Muscle of back (tissue), 13 donors: ENCODE data around the gene PGA4. TPM values are rescaled to one million over a fixed set of nuclear protein-coding genes. Genes with fewer than 3 reads are reported as not detected.
A peak's percentile ranks its signal among the peaks of the same experiment; 100 is the strongest.
"Not testable (repeated sequence)": the region's sequence is repeated elsewhere in the genome, so short reads cannot be mapped to it uniquely, and the experiment has no call there.

Experiments
- DNase-seq, 3 donors: peaks; one replicate each; pipeline versions ENCODE4 v3.0.0 to v3.0.0-alpha.2; 2013
- long read RNA-seq, 9 donors: transcript quantifications; one replicate each; lab custom pipeline, GENCODE V29; 2026
- polyA plus RNA-seq, 10 donors: library from polyadenylated mRNA; unstranded; fragments of 120-200 nt; gene quantifications; one replicate each; pipeline ENCODE4 v1.2.1, GENCODE V29; 2013; ENCODE audit not compliant: insufficient read length in 10 of 10

The PGA4 gene
- polyA plus RNA-seq = 1 to 10 TPM in 5 of 10 donors, under 1 TPM in 5; 0.32 to 3.3 (median 1.1) TPM
- long read RNA-seq, donor 1 = 0 reads
- long read RNA-seq, donor 2 = 0 reads
- long read RNA-seq, donor 3 = 0 reads
- long read RNA-seq, donor 4 = 0 reads
- long read RNA-seq, donor 5 = 0 reads
- long read RNA-seq, donor 6, partial matches to known transcripts = 0 of 1 reads
- long read RNA-seq, donor 6, other reads (novel, unspliced or antisense) = 0 of 1 reads
- long read RNA-seq, donor 7 = 0 reads
- long read RNA-seq, donor 8 = 0 reads
- long read RNA-seq, donor 9 = 0 reads

DNA sequence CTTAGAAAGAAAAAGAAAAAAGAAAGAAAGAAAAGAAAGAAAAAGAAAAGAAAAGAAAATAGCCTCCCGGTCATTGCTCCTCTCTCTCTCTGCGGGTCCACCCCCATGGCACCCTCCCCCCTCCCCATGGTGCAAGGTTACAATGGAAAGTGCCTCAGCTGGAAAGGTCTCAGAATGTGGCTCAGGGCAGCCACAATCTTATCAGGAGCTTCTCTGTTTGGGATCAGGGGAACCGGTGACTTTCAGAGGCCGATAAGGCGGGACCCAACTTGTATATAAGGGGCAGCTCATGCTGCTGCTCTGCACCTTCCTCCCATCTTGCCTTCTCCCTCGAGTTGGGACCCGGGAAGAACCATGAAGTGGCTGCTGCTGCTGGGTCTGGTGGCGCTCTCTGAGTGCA lies at the start of gene PGA4:
PGA4 (plus strand) TSS at position 301 of the 400 bp plus-strand sequence; CDS start at position 355, 54 bp downstream.
- not testable (repeated sequence) for DNase-seq

DNA sequence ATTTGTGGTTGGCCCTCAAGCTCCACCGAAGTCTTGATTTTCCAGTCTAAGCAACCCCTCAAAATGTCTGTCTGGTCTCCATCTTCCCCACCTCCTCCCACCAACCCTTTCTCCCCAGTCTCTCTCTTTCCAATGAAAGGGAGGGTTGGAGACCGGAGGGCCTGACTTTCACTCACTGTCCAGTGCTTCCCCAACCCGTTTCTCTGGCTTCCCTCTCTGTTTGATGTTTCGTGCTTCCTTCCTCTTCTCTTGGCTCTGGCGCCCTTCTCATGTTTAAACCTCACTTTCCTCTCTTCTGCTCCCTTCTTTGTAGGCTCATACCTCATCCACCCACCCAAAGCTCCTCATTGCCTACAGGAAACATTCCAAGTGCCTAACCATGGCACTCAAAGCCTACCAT lies 49.8 kb upstream of the PGA4 start:
- DNase-seq = no peak

DNA sequence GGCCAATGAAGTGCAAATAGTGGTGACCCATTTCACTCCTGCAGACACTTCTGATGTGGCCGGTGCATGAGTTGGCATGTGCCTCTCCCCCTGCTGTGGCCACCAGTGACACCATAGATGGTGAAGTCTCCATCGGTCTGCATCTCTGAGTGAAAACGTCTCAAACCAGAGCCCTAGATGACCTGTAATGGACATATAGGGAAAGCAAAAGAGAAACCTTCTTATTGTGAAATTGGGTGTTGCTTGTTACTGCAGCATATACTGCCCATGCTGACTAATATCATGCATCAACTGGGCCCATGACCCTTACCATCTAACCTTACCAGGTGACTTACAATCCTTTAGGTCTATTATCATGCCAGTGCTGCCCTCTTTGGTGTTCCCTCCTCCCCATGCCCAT lies 49.3 kb upstream of the PGA4 start:
- no peak for DNase-seq

DNA sequence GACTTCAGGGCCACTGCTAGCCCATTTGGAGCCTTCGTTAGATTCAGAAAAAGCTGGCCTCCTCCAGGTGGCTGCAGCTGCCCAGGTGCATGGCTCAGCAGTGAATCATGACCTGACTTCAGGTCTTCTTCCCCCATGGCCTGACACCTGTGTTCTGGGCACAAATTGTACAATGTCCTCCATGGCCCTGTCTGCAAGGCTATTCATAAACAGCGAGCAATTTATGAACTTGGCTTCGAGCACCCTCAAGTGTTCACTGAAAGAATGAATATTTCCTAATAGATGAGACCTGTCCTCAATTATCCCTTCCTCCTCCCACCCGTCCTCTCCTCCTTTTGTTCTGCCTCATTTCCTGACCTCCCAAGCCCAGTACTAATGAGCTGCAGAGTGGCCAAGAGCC lies 48.7 kb upstream of the PGA4 start:
- no peak for DNase-seq

DNA sequence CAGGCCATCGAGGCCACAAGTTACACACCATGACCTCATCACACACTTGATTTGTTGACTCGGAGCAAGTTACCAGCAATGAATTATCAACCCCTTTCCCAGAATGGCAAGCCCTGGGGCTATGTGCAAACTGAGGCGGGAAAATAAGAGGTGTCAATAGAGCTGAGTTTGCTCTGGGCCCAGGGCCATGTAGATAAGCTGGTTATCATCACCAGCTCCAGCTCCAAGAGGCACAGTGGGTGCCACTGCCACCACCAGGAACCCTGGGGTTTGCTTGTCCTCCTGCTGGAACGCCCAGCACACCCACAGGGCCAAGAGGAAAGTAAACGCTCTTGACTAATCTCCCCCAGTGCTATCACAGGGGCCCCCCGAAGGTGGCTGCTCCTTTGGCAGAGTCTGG lies 47.9 kb upstream of the PGA4 start:
- no peak for DNase-seq

DNA sequence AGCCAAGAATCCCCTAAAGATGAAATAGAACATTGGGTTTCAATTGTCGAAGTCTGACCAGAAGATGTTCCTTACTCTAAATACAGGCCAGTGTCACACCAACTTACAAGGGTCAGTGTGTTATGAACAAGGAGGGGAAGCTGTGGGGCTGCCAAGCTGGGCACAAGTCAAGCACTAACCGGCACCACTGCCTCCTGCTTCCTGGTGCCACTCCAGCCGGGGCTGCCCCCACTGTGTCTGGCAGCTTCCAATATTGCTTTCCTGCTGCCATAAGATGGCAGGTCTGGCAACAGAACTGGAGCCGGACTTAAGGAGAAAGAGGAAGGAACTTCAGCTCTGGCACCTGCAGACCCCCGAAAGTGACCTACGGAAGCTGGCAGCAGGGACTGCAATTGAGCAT lies 47.2 kb upstream of the PGA4 start:
- DNase-seq = no peak

DNA sequence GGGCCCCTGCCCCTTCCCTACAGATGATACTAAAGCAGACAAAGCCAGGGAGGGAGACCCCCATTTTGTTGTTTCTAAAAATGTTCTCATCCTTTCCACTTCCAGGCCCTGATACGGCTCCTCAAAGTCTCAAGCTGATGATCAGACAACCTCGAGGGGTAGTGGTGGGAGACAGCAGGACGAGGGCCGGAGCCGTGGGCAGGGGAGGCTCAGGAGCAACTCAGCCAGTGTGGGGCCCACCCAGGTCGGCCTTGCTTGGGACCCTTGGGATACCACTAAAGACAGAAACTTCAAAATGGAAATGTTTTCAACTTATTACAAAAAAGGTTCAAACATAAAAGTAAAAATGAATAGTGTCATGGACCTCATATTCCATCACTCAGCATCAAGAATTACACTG lies 45.7 kb upstream of the PGA4 start:
- DNase-seq = no peak

DNA sequence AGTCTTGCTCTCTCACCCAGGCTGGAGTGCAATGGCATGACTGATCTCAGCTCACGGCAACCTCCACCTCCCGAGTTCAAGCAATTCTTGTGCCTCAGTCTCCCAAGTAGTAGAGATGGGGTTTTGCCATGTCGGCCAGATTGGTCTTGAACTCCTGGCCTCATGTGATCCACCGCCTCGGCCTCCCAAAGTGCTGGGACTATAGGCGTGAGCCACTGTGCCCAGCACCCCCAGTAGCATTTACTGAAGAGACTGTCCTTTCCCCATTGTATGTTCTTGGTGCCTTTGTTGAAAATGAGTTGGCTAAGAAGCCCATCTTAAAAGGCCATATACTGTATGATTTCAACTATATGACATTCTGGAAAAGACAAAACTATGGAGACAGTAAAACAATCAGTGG lies 41.9 kb upstream of the PGA4 start:
- DNase-seq = not testable (repeated sequence)

DNA sequence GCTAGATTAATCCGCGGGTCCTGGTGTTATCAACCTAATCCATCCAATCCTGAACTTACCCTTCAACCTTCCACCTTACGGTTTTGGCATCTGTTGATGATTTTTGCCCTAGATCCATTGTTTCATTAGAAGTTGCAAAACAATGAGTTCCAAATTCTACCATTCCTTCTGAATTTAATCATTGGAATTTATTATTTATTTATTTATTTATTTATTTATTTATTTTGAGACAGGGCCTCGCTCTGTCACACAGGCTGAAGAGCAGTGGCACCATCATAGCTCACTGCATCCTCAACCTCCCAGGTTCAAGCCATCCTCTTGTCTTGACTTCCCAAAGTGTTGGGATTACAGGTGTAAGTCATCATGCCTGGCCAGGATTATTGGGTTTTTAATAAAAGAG lies 40.7 kb upstream of the PGA4 start:
- DNase-seq = no peak

DNA sequence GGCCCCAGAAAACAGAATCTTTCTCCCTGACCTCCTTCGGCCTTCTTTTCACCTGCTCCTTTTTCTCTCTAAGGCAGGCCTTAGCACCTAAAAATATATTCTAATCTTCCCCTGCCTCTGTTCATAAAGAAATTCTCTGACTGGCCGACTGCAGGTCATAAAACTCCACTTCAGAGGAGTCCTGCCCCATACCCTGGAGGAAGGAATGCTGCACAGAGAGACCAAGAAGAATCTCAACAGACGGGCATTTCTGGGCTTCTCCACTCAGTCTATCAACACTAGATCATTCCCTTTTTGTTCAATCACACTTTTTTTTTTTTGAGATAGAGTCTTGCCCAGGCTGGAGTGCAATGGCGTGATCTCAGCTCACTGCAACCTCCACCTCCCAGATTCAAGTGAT lies 38.5 kb upstream of the PGA4 start:
- no peak for DNase-seq

DNA sequence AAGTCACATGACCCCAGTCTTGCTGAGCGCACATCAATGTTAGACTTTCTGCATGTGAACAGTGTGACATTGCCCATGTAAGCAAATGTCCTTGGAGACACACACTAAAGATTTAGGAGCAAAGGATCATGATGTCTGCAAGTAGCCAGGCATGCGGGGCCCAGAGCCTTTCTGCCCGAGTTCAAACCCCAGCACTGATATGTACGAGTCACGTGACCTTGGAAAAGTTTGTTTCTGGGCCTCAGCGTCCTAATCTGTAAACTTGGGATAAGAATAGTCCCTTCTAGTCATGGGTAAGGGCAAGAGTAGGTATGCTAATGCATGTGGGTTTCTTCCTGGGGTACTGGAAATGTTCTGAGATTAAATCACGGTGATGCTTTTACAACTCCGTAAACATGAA lies 35.6 kb upstream of the PGA4 start:
- no peak for DNase-seq

DNA sequence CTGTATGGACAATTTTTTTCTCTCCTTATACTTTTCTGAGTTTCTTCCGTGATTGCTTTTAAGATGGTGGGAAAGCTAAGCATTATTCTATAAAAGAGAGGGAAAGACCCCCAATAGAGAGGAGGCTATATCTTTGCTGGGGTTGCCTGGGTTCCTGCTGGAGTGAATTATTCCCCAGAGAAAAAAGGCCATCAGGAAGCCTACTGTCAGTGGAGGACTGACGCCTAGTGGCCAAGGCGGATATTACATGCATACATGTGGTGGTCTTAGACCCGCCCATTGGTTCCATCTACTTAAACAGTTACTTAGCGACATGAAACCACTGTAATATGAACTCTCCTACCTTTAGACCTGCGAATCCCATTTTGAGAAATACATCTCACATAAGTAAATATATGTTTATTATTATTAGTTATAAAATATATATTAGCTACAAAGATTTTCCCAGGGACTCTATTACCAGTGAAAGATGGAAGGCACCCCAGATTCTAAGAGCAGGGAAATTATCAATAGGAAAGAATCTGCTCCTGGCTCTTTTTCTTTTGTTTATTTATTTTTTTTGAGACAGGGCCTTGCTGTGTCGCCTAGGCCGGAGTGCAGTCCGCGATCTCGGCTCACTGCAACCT lies 34.5 kb upstream of the PGA4 start:
- peak; percentile 62 to 83 (median 77) for DNase-seq

DNA sequence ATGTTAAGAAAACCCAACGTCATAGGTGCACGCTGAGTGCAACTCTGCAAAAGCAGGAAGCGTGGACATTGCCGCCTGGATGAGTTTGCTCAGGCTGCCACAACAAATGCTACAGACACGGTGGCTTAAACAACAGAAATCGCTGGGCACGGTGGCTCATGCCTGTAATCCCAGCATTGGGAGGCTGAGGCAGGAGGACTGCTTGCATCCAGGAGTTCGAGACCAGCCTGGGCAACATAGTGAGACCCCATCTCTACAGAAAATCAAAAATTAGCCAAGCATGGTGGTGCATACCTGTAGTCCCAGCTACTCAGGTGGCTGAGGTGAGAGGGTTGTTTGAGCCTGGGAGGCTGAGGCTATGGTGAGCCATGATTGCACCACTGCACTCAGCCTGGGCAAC lies 32.2 kb upstream of the PGA4 start:
- no peak for DNase-seq

DNA sequence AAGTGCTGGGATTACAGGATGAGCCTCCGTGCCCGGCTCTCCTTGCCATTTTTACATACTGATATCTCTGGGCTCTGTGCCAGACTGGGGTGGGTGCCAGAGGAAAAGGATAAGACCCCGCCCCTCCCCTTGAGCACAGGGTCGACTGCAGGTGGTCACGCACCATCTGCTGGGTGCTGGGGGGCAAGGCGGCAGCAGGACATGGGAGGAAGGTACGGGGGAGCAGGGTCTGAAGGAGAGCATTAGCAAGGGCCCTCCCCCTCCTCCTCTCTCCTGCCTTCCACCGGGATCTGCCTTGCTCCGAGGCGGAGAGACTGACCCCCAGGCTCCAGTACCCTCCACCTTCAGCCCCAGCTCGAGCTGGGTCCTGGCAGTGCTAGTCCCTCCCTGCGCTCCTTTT lies 28.6 kb upstream of the PGA4 start:
- DNase-seq = no peak

DNA sequence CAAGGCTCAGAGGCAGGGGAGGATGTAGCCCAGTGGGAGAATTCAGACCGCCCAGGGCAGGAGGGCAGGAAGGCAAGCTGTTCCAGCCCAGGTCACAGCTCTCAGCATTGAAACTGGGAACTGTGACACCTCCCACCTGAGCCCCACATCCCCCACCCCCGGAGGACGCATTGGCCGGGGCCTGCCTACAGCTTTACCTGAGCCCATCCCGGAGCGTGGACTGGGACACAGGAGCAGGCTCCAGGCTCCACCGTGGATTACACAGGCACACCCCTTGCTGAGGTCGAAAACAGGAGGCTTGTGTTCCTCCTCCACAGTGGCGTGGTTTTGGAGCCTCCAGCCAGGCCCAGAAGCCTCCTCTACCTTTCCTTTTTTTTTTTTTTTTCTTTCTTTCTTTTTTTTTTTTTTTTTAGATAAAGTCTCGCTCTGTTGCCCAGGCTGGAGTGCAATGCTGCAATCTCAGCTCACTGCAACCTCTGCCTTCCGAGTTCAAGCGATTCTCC lies 27.9 kb upstream of the PGA4 start:
- DNase-seq = no peak

DNA sequence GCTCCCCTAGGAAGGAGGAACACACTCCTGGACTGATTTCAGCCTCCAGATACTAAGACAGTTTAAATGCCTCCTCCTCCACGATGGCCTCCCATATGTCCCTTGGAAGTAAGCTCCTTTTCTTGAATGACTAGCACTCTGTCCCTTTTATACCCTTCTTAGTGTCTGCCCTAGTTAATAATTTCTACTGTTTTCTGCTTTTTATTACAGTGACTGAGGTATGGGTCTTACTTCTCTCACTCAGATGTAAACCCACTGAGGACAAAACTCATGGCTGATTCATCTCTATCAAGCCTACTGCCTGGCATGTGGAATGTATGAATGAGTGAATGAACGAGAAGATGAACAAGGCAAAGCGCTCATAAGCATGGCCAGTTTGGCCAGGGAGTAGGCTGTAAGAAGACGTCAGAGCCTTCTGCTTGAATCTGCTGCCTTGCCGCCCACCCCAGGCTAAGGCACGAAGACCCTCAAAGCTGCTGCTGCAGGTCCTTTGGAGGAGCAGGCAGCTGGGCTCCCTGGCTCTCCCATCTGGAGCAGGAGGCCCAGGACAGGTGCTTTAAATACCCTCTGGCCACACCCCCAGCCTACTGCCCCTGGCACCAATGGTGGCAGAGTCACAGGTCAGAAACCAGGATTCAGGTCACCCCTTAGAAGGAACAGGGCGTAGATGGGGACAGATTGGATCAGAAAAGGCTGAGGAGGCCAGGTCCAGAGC lies 27.0 kb upstream of the PGA4 start:
- no peak for DNase-seq

DNA sequence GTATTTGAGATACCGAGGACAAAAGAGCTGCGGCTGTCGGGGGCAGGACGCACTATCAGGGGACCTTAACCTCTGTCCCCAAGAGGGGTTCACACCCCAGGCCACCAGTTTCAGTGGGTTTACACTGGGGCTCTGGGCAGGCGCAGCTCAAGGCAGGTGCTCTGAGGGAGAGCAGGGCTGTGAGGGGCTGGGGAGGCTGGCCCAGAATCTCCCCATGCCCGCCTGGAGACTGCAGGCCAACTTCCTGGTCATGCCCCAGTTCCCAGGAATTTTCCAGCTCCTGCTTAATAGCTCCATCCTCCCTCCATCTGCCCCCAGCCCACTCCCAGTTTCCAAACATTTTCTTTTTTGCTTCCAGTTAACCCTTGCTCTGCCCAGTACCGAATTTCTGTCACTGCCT lies 26.4 kb upstream of the PGA4 start:
- DNase-seq = no peak

DNA sequence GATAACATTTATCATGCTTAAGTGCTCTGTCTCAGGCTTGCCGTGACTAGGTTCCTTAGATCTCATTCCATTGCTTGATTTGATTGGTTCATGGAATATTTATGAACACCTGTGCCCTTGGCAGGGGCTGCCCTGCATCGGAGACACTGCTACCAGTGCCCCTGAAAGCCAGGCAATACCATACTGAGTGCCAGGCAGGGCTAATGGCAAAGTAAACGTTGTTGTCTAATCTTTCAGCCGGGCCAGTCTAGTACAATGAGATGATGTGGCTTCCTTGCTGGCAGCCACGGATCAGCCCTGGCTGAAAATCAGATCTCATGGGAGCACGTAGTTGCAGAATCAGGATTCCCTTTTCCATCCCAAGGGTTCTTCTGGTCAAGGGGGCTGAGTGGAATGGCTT lies 23.8 kb upstream of the PGA4 start:
- no peak for DNase-seq

DNA sequence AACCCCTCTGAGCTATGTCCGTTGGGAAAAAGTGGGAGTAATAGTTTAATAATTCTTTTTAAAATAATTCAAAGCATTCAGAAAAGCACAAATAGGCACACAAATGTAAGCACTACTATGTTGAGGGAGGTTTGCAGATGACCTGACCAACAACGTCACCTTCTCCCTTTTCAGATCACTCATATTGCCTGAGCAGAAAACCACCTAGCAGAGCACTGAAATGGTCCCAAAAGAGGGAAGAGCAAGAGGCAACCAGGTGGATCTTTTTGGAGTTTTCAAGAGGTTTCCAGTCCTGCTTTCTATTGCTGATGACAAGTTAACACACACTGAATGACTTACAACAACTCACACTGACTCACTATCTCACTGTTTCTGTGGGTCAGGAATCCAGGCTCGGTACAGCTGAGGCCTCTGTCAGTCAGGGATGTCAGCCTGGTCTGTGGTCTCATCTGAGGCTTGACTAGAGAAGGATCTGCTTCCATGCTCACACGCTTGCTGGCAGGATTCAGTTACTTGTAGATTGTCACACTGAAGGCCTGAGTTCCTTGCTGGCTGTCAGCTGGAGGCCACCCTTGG lies 23.1 kb upstream of the PGA4 start:
- DNase-seq = no peak

DNA sequence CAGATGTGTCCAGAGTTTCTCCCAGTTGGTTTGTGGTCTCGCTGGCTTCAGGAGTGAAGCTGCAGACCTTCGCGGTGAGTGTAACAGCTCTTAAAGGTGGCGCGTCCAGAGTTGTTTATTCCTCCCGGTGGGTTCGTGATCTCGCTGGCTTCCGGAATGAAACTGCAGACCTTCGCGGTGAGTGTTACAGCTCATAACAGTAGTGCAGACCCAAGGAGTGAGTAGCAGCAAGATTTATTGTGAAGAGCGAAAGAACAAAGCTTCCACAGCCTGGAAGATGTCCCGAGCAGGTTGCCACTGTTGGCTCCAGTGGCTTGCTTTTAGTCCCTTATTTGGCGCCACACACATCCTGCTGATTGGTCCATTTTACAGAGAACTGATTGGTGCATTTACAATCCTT lies 20.7 kb upstream of the PGA4 start:
- DNase-seq = no peak

DNA sequence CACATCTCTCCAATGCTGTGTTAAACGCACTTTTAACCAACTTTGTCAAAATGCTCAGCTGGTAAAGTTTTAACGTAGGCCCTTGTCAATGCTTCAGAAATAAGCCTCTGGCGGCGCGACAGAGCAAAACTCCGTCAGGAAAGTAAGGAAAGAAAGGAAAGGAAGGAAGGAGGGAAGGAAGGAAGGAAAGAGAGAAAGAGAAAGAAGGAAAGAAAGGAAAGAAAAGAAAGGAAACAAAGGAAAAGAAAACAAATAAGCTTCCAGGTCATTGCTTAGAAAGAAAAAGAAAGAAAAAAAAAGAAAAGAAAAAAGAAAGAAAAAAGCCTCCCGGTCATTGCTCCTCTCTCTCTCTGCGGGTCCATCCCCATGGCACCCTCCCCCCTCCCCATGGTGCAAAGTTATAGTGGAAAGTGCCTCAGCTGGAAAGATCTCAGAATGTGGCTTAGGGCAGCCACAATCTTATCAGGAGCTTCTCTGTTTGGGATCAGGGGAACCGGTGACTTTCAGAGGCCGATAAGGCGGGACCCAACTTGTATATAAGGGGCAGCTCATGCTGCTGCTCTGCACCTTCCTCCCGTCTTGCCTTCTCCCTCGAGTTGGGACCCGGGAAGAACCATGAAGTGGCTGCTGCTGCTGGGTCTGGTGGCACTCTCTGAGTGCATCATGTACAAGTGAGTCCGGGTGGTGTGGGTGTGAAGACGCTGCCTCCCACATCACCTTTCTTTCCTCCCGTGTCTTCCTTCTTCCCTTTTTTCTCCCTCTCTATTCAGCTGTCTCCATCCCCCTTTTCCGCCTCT lies 19.0 kb upstream of the PGA4 start, which contains the start of gene PGA3:
PGA3 (plus strand) TSS at position 566 of the 797 bp plus-strand sequence; CDS start at position 616, 50 bp downstream.
- not testable (repeated sequence) for DNase-seq

DNA sequence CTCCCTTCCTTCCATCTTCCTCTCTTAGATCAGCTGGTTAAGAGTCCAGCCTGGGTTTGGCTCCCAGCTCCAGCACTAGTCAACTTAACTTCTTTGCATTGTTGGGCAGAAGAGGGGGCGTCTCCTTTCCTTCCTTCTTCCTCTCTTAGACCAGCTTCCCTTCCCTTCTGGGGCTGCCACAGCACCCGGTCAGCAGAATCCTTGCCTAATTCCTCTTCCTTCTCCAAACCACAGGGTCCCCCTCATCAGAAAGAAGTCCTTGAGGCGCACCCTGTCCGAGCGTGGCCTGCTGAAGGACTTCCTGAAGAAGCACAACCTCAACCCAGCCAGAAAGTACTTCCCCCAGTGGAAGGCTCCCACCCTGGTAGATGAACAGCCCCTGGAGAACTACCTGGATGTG lies 18.3 kb upstream of the PGA4 start:
- DNase-seq = not testable (repeated sequence)
